ENCODE data around the gene FOXD3.
A peak's percentile ranks its signal among the peaks of the same experiment; 100 is the strongest.

The FOXD3 gene

GRCh38 chr1:63362578-63362977 is 40.2 kb downstream of the FOXD3 start:
- DNase-seq, result no peak

GRCh38 chr1:63363014-63363413 is 40.6 kb downstream of the FOXD3 start:
- no peak for DNase-seq

- DNase-seq, result no peak
Observed at GRCh38 chr1:63366908-63367214, 44.5 kb downstream of the FOXD3 start.

GRCh38 chr1:63367215-63368103 is 45.1 kb downstream of the FOXD3 start, which contains the start of gene ALG6:
TSS of gene ALG6 (plus strand) at chr1:63367627. CDS start at chr1:63370978, 3,351 bp downstream.
- peak; percentile 97 for DNase-seq

- DNase-seq, result no peak
Observed at GRCh38 chr1:63368131-63368530, 45.8 kb downstream of the FOXD3 start.
